K562 (cell line): ENCODE measurements around the gene CLIP2. TPM values are rescaled to one million over a fixed set of nuclear protein-coding genes. Genes with fewer than 3 reads are reported as not detected.
A peak's percentile ranks its signal among the peaks of the same experiment; 100 is the strongest.

Experiments
- ATAC-seq: fragments of 200-7000 bp; cut with Tn5 transposase; 3 replicates; pipeline ENCODE4 v1.9.1; 2020; ENCODE audit warnings: moderate library complexity
- BruUV-seq: library from RNA; stranded (reverse); fragments of 400-500 nt; replicated peaks from 2 replicates; lab custom pipeline; 2021; lab: Mats Ljungman, UMichigan
- CTCF ChIA-PET: fragments of 300-600 bp; formaldehyde crosslinking; extraction: SDS; loops from one replicate; lab custom pipeline; 2021; ENCODE audit warnings: low intra/inter-chr PET ratio; lab: Yijun Ruan, JAX
- POLR2A ChIA-PET: fragments of 300-600, 350-650 bp; sonication (Branson Sonifier 250); formaldehyde crosslinking; extraction: SDS; loops from one replicate; lab custom pipeline; 2021; ENCODE audit warnings: antibody characterized with exemption, inconsistent platforms; lab: Yijun Ruan, JAX
- DNase-seq, 4 experiments: peaks; one replicate each; pipeline versions ENCODE4 v3.0.0 to v3.0.0-alpha.2; 2011 to 2018; ENCODE audit warnings: low spot score in 3 of 4, mixed read lengths in 3 of 4; ENCODE audit errors: extremely low read depth in 1 of 4
- FAIRE-seq: peaks from 2 replicates; lab custom pipeline; 2011; peaks lifted over from hg19 to GRCh38; lab: Jason Lieb, UNC
- H2AFZ ChIP-seq: 2 replicates; pipeline ENCODE4 v1.6.0; 2011; ENCODE audit warnings: low read depth, low read length, control low read depth, inconsistent platforms
- H3K27ac ChIP-seq: fragments of 200-600 bp; 3 replicates; pipeline ENCODE4 v1.8.0; 2011; ENCODE audit warnings: low read depth, mild to moderate bottlenecking, control low read depth, inconsistent platforms, low read length, moderate library complexity, mixed read lengths; ENCODE audit errors: extremely low read depth
- H3K27me3 ChIP-seq, 2 experiments: fragments of 300-600 bp in 1 of 2; 2 replicates in 1 of 2; 3 replicates in 1 of 2; pipeline versions ENCODE4 v1.6.0 to v1.8.0; 2011; ENCODE audit warnings: inconsistent platforms in 2 of 2, low read length in 2 of 2, mild to moderate bottlenecking in 1 of 2, mixed read lengths in 1 of 2, moderate library complexity in 1 of 2; ENCODE audit not compliant: control insufficient read depth in 2 of 2, insufficient read depth in 2 of 2
- H3K36me3 ChIP-seq: fragments of 300-600 bp; 3 replicates; pipeline ENCODE4 v1.8.0; 2011; ENCODE audit warnings: mild to moderate bottlenecking, low read length, inconsistent platforms; ENCODE audit not compliant: control insufficient read depth, insufficient read depth
- H3K4me1 ChIP-seq, 2 experiments: fragments of 200-600 bp in 1 of 2; replicated peaks in 1 of 2; 2 replicates in 1 of 2; 3 replicates in 1 of 2; pipeline versions ENCODE4 v1.5.1 to v1.8.0; 2011; ENCODE audit warnings: inconsistent platforms in 2 of 2, low read length in 2 of 2, mild to moderate bottlenecking in 1 of 2, mixed read lengths in 1 of 2, moderate library complexity in 1 of 2; ENCODE audit not compliant: control insufficient read depth in 2 of 2, insufficient read depth in 2 of 2
- H3K4me2 ChIP-seq: 2 replicates; pipeline ENCODE4 v1.6.1; 2011; ENCODE audit warnings: low read length, control low read depth, inconsistent platforms, mixed read lengths; ENCODE audit not compliant: insufficient read depth
- H3K4me3 ChIP-seq: fragments of 200-600 bp; sonication (generic), shearing (Covaris generic); 2 replicates; pipeline ENCODE4 v1.5.1; 2016; ENCODE audit warnings: control low read depth, inconsistent platforms
- H3K79me2 ChIP-seq: fragments of 200-600 bp; 3 replicates; pipeline ENCODE4 v1.8.0; 2011; ENCODE audit warnings: low read length, inconsistent platforms; ENCODE audit not compliant: control insufficient read depth, insufficient read depth
- H3K9ac ChIP-seq, 2 experiments: 2 replicates each; pipeline versions ENCODE4 v1.6.0 to v1.6.1; 2011; ENCODE audit warnings: low read depth in 2 of 2, low read length in 2 of 2, control low read depth in 1 of 2, inconsistent platforms in 1 of 2, mild to moderate bottlenecking in 1 of 2, mixed read lengths in 1 of 2; ENCODE audit not compliant: insufficient read depth in 1 of 2
- H3K9me1 ChIP-seq: one replicate; pipeline ENCODE4 v1.6.0; 2011; ENCODE audit warnings: inconsistent platforms, mild to moderate bottlenecking, low read length, moderate library complexity; ENCODE audit not compliant: control insufficient read depth, insufficient read depth
- H3K9me3 ChIP-seq: replicated peaks from 2 replicates; pipeline ENCODE4 v1.5.1; 2011; ENCODE audit warnings: low read depth, low read length, inconsistent platforms; ENCODE audit not compliant: control insufficient read depth, insufficient read depth
- H4K20me1 ChIP-seq: replicated peaks from 2 replicates; pipeline ENCODE4 v1.6.1; 2011; ENCODE audit warnings: low read length, inconsistent platforms, mixed read lengths; ENCODE audit not compliant: control insufficient read depth, insufficient read depth
- E2F6 ChIP-seq, 2 experiments: IDR thresholded peaks; 2 replicates each; pipeline ENCODE4 v1.6.1; 2011; ENCODE audit warnings: borderline replicate concordance in 1 of 2, control low read depth in 1 of 2, low read depth in 1 of 2, low read length in 1 of 2, mild to moderate bottlenecking in 1 of 2, mixed read lengths in 1 of 2, moderate library complexity in 1 of 2; ENCODE audit not compliant: insufficient read depth in 1 of 2, insufficient read length in 1 of 2, poor library complexity in 1 of 2, severe bottlenecking in 1 of 2; ENCODE audit errors: extremely low read depth in 1 of 2
- GABPA ChIP-seq: fragments of 200-800 bp; sonication (Bioruptor generic); conservative IDR thresholded peaks from 2 replicates; pipeline ENCODE4 v1.6.1; 2016; ENCODE audit warnings: low read depth, missing genetic modification characterization, missing compliant biosample characterization
- REST ChIP-seq, 2 experiments: fragments of 450-650 bp; formaldehyde crosslinking in 1 of 2; IDR thresholded peaks; 2 replicates each; pipeline versions ENCODE4 v1.4.0 to v1.6.1; 2014 to 2020; ENCODE audit warnings: mild to moderate bottlenecking in 2 of 2, borderline replicate concordance in 1 of 2, low read depth in 1 of 2
- TCF7 ChIP-seq: sonication (generic); IDR thresholded peaks from 2 replicates; pipeline ENCODE4 v1.6.1; 2016; ENCODE audit warnings: antibody characterized with exemption, borderline replicate concordance
- whole genome bisulfite sequencing: fragments of 100-300 bp; shearing (Covaris generic); methylation state at CpG from one replicate; pipeline ENCODE4 v1.1.6; 2016; ENCODE audit warnings: low coverage, mixed read lengths; ENCODE audit not compliant: insufficient coverage; ENCODE audit errors: missing lambda C conversion rate; 5-methylcytosine and 5-hydroxymethylcytosine counted together
- in situ Hi-C: fragments of 300-500 bp; cut with MboI; formaldehyde crosslinking; loops from 4 replicates; pipeline ENCODE4 v1.15.0; 2018; ENCODE audit warnings: inconsistent platforms, mixed read lengths
- intact Hi-C: fragments of 100-400 bp; cut with micrococcal nuclease; formaldehyde crosslinking; loops from 2 replicates; pipeline ENCODE4 v1.14.2; 2022
- polyA plus RNA-seq, 8 experiments: library from polyadenylated mRNA; depleted of rRNA in 4 of 8; stranded (reverse) in 5 of 8; unstranded in 3 of 8; fragments of >200 nt; fragmentation: Nextera tagmentation in 2 of 8; fragmentation: Illumina TruSeq in 1 of 8; extraction: Ambion mirVana in 2 of 8; extraction: Trizol in 1 of 8; gene quantifications; 2 replicates each; pipeline versions ENCODE4 v1.2.1 to v1.2.3, GENCODE V29; 2011 to 2014; ENCODE audit warnings: inconsistent platforms in 1 of 8, missing spikeins in 1 of 8
- total RNA-seq, 7 experiments: library from RNA; depleted of rRNA in 6 of 7; stranded (reverse); fragments of >200 nt in 6 of 7; fragmentation: Illumina TruSeq in 2 of 7; extraction: Trizol in 2 of 7; gene quantifications; 2 replicates each; pipeline versions ENCODE4 v1.2.1 to v1.2.3, GENCODE V29; 2011 to 2021; ENCODE audit warnings: low replicate concordance in 1 of 7

CLIP2 gene
- total and polyA plus RNA-seq, 9 of the 15 experiments (the other 6 are each of a cell fraction or from before 2014, with no cell fraction given), result 0.07 to 5.4 (median 2.1) TPM

DNA sequence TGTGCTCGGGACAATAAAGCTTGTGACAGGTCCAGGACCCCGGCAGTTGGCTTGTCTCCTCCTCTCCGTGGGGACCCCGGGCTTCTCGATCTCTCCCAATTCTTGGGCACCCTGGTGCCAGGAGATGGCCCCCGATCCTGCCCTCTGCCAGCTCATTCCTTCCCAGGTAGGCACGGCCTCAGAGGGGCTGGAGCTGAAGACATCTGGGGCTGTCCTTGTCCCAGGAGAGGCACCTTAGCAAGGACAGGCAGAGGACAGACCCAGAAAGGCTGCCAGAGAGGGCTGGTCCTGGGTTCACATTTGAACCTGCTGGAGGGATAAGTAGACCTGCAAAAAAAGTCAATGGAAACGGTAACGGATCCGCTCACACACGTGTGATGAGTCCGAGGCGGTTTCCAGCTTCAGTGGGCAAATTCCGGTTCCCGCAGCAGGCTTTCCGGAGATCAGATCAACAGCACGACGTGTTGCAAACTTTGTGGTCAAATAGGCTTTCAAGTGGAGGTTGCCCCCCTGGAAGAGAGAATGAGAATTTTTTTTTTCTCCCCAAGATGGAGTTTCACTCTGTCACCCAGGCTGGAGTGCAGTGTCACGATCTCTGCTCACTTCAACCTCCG is 116.8 kb downstream of the CLIP2 start:
- Histone ChIP-seq H3K79me2 (no peaks in the 10 kb centered on the region), H3K9ac (peak overlapping the region in 1 of 2 experiments; percentile 23; a peak in 1 of 4 replicates), H3K9me1 (no peaks in the 10 kb centered on the region), H2AFZ (peak overlapping the region; percentile 71), H3K9me3 (no peaks in the 10 kb centered on the region), H3K36me3 (no peaks in the 10 kb centered on the region), H3K4me2 (peak overlapping the region; percentile 39; the same call in 1 of the 2 replicates), H3K4me1 (peaks cover 8 to 26% of the 10 kb centered on the region in 2 experiments), H3K27ac (no peak overlapping the region), H3K4me3 (no peak overlapping the region; the same call in 1 of the 2 replicates), H3K27me3 (peaks cover 0 to 19% of the 10 kb centered on the region in 2 experiments; a peak in 2 of 5 replicates), H4K20me1 (no peaks in the 10 kb centered on the region; the same call in 1 of the 2 replicates)
- FAIRE-seq (no peak), ATAC-seq (no peak), DNase-seq (peak in 1 of 4 experiments; percentile 13)
- no TSS peak for BruUV-seq
- ChIA-PET CTCF (interaction anchor here (0.8 kb wide), 1 partner anchor 200 kb away, joined by 3 read pairs; no protein-coding TSS in a partner anchor), POLR2A (interaction anchor here (0.6 to 1.0 kb wide), 2 partner anchors 17 to 209 kb away, joined by 3 to 4 read pairs; no protein-coding TSS in a partner anchor)
- TF ChIP-seq E2F6 (IDR thresholded peaks at IDR 0.05; ENCODE audit: borderline replicate concordance in 1 of 2, extremely low read depth in 1 of 2, insufficient read depth in 1 of 2, insufficient read length in 1 of 2, low read depth in 1 of 2, low read length in 1 of 2, poor library complexity in 1 of 2, severe bottlenecking in 1 of 2), result peak in 1 of 2 experiments; percentile 30
- TF ChIP-seq REST (IDR thresholded peaks at IDR 0.05; ENCODE audit: borderline replicate concordance), result peak; percentile 33; the same call in 1 of the 2 replicates
- TF ChIP-seq REST (CRISPR knock-in tag; IDR thresholded peaks at IDR 0.05; ENCODE audit: low read depth), result no peak
- TF ChIP-seq GABPA (tag), result peak; percentile 35; the same call in 1 of the 2 replicates
- TF ChIP-seq TCF7, result no peak
- in situ Hi-C loops (loop anchor here (10.0 to 25.0 kb wide), 2 partner anchors 469 to 631 kb away; no protein-coding TSS in a partner anchor), intact Hi-C loops (no loop called here)
- WGBS, result 24% methylated on average over 19 of the region's 20 CpGs
